K562 (cell line): ENCODE measurements around the gene DMXL1. TPM values are rescaled to one million over a fixed set of nuclear protein-coding genes. Genes with fewer than 3 reads are reported as not detected.

Source experiments
- ATAC-seq: fragments of 200-7000 bp; cut with Tn5 transposase; 3 replicates; pipeline ENCODE4 v1.9.1; 2020; ENCODE audit warnings: moderate library complexity
- BruUV-seq: library from RNA; stranded (reverse); fragments of 400-500 nt; replicated peaks from 2 replicates; lab custom pipeline; 2021; lab: Mats Ljungman, UMichigan
- CTCF ChIA-PET: fragments of 300-600 bp; formaldehyde crosslinking; extraction: SDS; loops from one replicate; lab custom pipeline; 2021; ENCODE audit warnings: low intra/inter-chr PET ratio; lab: Yijun Ruan, JAX
- POLR2A ChIA-PET: fragments of 300-600, 350-650 bp; sonication (Branson Sonifier 250); formaldehyde crosslinking; extraction: SDS; loops from one replicate; lab custom pipeline; 2021; ENCODE audit warnings: antibody characterized with exemption, inconsistent platforms; lab: Yijun Ruan, JAX
- DNase-seq, 4 experiments: peaks; one replicate each; pipeline versions ENCODE4 v3.0.0 to v3.0.0-alpha.2; 2011 to 2018; ENCODE audit warnings: low spot score in 3 of 4, mixed read lengths in 3 of 4; ENCODE audit errors: extremely low read depth in 1 of 4
- FAIRE-seq: peaks from 2 replicates; lab custom pipeline; 2011; peaks lifted over from hg19 to GRCh38; lab: Jason Lieb, UNC
- H2AFZ ChIP-seq: 2 replicates; pipeline ENCODE4 v1.6.0; 2011; ENCODE audit warnings: low read depth, low read length, control low read depth, inconsistent platforms
- H3K27ac ChIP-seq: fragments of 200-600 bp; 3 replicates; pipeline ENCODE4 v1.8.0; 2011; ENCODE audit warnings: low read depth, mild to moderate bottlenecking, control low read depth, inconsistent platforms, low read length, moderate library complexity, mixed read lengths; ENCODE audit errors: extremely low read depth
- H3K27me3 ChIP-seq, 2 experiments: fragments of 300-600 bp in 1 of 2; 2 replicates in 1 of 2; 3 replicates in 1 of 2; pipeline versions ENCODE4 v1.6.0 to v1.8.0; 2011; ENCODE audit warnings: inconsistent platforms in 2 of 2, low read length in 2 of 2, mild to moderate bottlenecking in 1 of 2, mixed read lengths in 1 of 2, moderate library complexity in 1 of 2; ENCODE audit not compliant: control insufficient read depth in 2 of 2, insufficient read depth in 2 of 2
- H3K36me3 ChIP-seq: fragments of 300-600 bp; 3 replicates; pipeline ENCODE4 v1.8.0; 2011; ENCODE audit warnings: mild to moderate bottlenecking, low read length, inconsistent platforms; ENCODE audit not compliant: control insufficient read depth, insufficient read depth
- H3K4me1 ChIP-seq, 2 experiments: fragments of 200-600 bp in 1 of 2; replicated peaks in 1 of 2; 2 replicates in 1 of 2; 3 replicates in 1 of 2; pipeline versions ENCODE4 v1.5.1 to v1.8.0; 2011; ENCODE audit warnings: inconsistent platforms in 2 of 2, low read length in 2 of 2, mild to moderate bottlenecking in 1 of 2, mixed read lengths in 1 of 2, moderate library complexity in 1 of 2; ENCODE audit not compliant: control insufficient read depth in 2 of 2, insufficient read depth in 2 of 2
- H3K4me2 ChIP-seq: 2 replicates; pipeline ENCODE4 v1.6.1; 2011; ENCODE audit warnings: low read length, control low read depth, inconsistent platforms, mixed read lengths; ENCODE audit not compliant: insufficient read depth
- H3K4me3 ChIP-seq: fragments of 200-600 bp; sonication (generic), shearing (Covaris generic); 2 replicates; pipeline ENCODE4 v1.5.1; 2016; ENCODE audit warnings: control low read depth, inconsistent platforms
- H3K79me2 ChIP-seq: fragments of 200-600 bp; 3 replicates; pipeline ENCODE4 v1.8.0; 2011; ENCODE audit warnings: low read length, inconsistent platforms; ENCODE audit not compliant: control insufficient read depth, insufficient read depth
- H3K9ac ChIP-seq, 2 experiments: 2 replicates each; pipeline versions ENCODE4 v1.6.0 to v1.6.1; 2011; ENCODE audit warnings: low read depth in 2 of 2, low read length in 2 of 2, control low read depth in 1 of 2, inconsistent platforms in 1 of 2, mild to moderate bottlenecking in 1 of 2, mixed read lengths in 1 of 2; ENCODE audit not compliant: insufficient read depth in 1 of 2
- H3K9me1 ChIP-seq: one replicate; pipeline ENCODE4 v1.6.0; 2011; ENCODE audit warnings: inconsistent platforms, mild to moderate bottlenecking, low read length, moderate library complexity; ENCODE audit not compliant: control insufficient read depth, insufficient read depth
- H3K9me3 ChIP-seq: replicated peaks from 2 replicates; pipeline ENCODE4 v1.5.1; 2011; ENCODE audit warnings: low read depth, low read length, inconsistent platforms; ENCODE audit not compliant: control insufficient read depth, insufficient read depth
- H4K20me1 ChIP-seq: replicated peaks from 2 replicates; pipeline ENCODE4 v1.6.1; 2011; ENCODE audit warnings: low read length, inconsistent platforms, mixed read lengths; ENCODE audit not compliant: control insufficient read depth, insufficient read depth
- NCOA6 ChIP-seq: fragments of 450-650 bp; IDR thresholded peaks from 2 replicates; pipeline ENCODE4 v1.6.1; 2017; ENCODE audit warnings: mild to moderate bottlenecking
- NFE2 ChIP-seq: IDR thresholded peaks from 2 replicates; pipeline ENCODE4 v1.6.1; 2014; ENCODE audit warnings: antibody characterized with exemption, low read depth
- TCF7L2 ChIP-seq: fragments of 150-350 bp; IDR thresholded peaks from 2 replicates; pipeline ENCODE4 v1.6.1; 2016; ENCODE audit warnings: low read depth, mild to moderate bottlenecking, low read length, moderate library complexity
- ZKSCAN1 ChIP-seq: fragments of 150-350 bp; IDR thresholded peaks from 2 replicates; pipeline ENCODE4 v1.6.1; 2016; ENCODE audit warnings: low read depth, low read length
- whole genome bisulfite sequencing: fragments of 100-300 bp; shearing (Covaris generic); methylation state at CpG from one replicate; pipeline ENCODE4 v1.1.6; 2016; ENCODE audit warnings: low coverage, mixed read lengths; ENCODE audit not compliant: insufficient coverage; ENCODE audit errors: missing lambda C conversion rate; 5-methylcytosine and 5-hydroxymethylcytosine counted together
- in situ Hi-C: fragments of 300-500 bp; cut with MboI; formaldehyde crosslinking; loops from 4 replicates; pipeline ENCODE4 v1.15.0; 2018; ENCODE audit warnings: inconsistent platforms, mixed read lengths
- intact Hi-C: fragments of 100-400 bp; cut with micrococcal nuclease; formaldehyde crosslinking; loops from 2 replicates; pipeline ENCODE4 v1.14.2; 2022
- polyA plus RNA-seq, 8 experiments: library from polyadenylated mRNA; depleted of rRNA in 4 of 8; stranded (reverse) in 5 of 8; unstranded in 3 of 8; fragments of >200 nt; fragmentation: Nextera tagmentation in 2 of 8; fragmentation: Illumina TruSeq in 1 of 8; extraction: Ambion mirVana in 2 of 8; extraction: Trizol in 1 of 8; gene quantifications; 2 replicates each; pipeline versions ENCODE4 v1.2.1 to v1.2.3, GENCODE V29; 2011 to 2014; ENCODE audit warnings: inconsistent platforms in 1 of 8, missing spikeins in 1 of 8
- total RNA-seq, 7 experiments: library from RNA; depleted of rRNA in 6 of 7; stranded (reverse); fragments of >200 nt in 6 of 7; fragmentation: Illumina TruSeq in 2 of 7; extraction: Trizol in 2 of 7; gene quantifications; 2 replicates each; pipeline versions ENCODE4 v1.2.1 to v1.2.3, GENCODE V29; 2011 to 2021; ENCODE audit warnings: low replicate concordance in 1 of 7
- TF ChIP-seq, protein P1 (sequence below): sonication (generic); formaldehyde crosslinking; IDR thresholded peaks from 2 replicates; pipeline ENCODE4 v1.8.1; 2023; ENCODE audit warnings: mild to moderate bottlenecking, missing genetic modification reagents, moderate library complexity

The DMXL1 gene
- total and polyA plus RNA-seq, 9 of the 15 experiments (the other 6 are each of a cell fraction or from before 2014, with no cell fraction given): 8.3 to 40.3 (median 30.6) TPM

DNA sequence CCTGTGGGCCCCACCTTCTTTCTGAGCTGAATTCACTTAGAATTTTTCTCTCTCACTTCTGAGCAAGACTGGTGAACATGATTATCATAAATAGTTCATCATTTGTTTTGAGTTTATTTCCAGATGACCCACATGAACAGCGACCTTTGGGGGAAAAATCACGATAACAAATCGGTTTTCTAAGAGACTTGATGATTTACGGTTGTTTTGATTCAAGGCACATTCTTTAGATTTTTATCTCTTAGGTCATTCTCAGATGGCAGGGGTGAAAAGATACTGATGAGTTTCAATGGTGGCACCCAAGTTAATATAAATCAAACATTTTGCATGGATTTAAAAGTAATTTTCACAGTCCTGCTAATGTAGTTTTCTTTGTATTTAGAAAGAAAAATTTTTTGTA is 95.1 kb downstream of the DMXL1 start (continued):
- TF ChIP-seq, protein P1, sequence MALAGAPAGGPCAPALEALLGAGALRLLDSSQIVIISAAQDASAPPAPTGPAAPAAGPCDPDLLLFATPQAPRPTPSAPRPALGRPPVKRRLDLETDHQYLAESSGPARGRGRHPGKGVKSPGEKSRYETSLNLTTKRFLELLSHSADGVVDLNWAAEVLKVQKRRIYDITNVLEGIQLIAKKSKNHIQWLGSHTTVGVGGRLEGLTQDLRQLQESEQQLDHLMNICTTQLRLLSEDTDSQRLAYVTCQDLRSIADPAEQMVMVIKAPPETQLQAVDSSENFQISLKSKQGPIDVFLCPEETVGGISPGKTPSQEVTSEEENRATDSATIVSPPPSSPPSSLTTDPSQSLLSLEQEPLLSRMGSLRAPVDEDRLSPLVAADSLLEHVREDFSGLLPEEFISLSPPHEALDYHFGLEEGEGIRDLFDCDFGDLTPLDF (CRISPR knock-in tag): no peak

DNA sequence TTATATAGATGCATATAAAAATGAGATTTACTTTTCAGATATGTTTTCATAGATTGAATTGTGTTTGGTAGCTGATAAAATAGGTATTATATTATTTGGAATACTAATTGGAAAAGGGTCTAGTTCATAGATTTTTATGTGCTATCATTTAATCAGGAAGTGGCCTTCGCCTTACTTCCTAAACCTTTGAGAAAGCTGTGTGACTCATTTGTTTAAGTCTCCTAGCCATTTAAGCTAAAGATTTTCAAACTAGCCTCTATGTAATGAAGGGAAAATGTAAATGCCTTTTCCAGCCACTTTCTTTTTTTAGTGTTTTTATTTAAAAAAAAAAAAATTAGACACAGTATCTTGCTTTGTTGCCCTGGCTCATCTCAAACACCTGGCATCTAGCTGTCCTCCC is 97.5 kb downstream of the DMXL1 start:
- no TSS peak for BruUV-seq
- Histone ChIP-seq H3K36me3 (peaks cover 31% of the 10 kb centered on the region; the same call in 2 of the 3 replicates), H2AFZ (no peak overlapping the region), H3K9me1 (no peaks in the 10 kb centered on the region), H3K9me3 (no peaks in the 10 kb centered on the region), H3K9ac (no peak overlapping the region), H3K27me3 (no peaks in the 10 kb centered on the region), H3K4me3 (no peak overlapping the region), H3K4me2 (no peak overlapping the region), H3K4me1 (no peaks in the 10 kb centered on the region), H3K27ac (no peak overlapping the region), H3K79me2 (no peaks in the 10 kb centered on the region), H4K20me1 (no peaks in the 10 kb centered on the region)
- DNase-seq (no peak), FAIRE-seq (no peak), ATAC-seq (no peak)
- in situ Hi-C loops: no loop called here
- ChIA-PET POLR2A (interaction anchor here (0.6 to 1.4 kb wide), 3 partner anchors 10 to 343 kb away, joined by 4 to 6 read pairs (median 4); no protein-coding TSS in a partner anchor), CTCF (no interaction called here)
- 84% methylated on average over 1 of the region's 1 CpG for WGBS
- intact Hi-C loops: no loop called here
- TF ChIP-seq ZKSCAN1 (no peak), TCF7L2 (no peak), NCOA6 (no peak), NFE2 (no peak)
